ENCODE measurements around the gene EIF2S1. TPM values are rescaled to one million over a fixed set of nuclear protein-coding genes. Genes with fewer than 3 reads are reported as not detected.
A peak's percentile ranks its signal among the peaks of the same experiment; 100 is the strongest.
"Not testable (repeated sequence)": the region's sequence is repeated elsewhere in the genome, so short reads cannot be mapped to it uniquely, and the experiment has no call there.

EIF2S1 gene
- polyA plus RNA-seq (ENCODE audit: insufficient read length) = 103 TPM
- long read RNA-seq, donor 1, full-length matches to known transcripts = 27 of 27 reads
- long read RNA-seq, donor 1, partial matches to known transcripts = 0 of 27 reads
- long read RNA-seq, donor 1, other reads (novel, unspliced or antisense) = 0 of 27 reads
- long read RNA-seq, donor 2, full-length matches to known transcripts = 23 of 23 reads
- long read RNA-seq, donor 2, partial matches to known transcripts = 0 of 23 reads
- long read RNA-seq, donor 2, other reads (novel, unspliced or antisense) = 0 of 23 reads
- long read RNA-seq, donor 3, full-length matches to known transcripts = 16 of 16 reads
- long read RNA-seq, donor 3, partial matches to known transcripts = 0 of 16 reads
- long read RNA-seq, donor 3, other reads (novel, unspliced or antisense) = 0 of 16 reads
- long read RNA-seq, donor 4, full-length matches to known transcripts = 2 of 2 reads
- long read RNA-seq, donor 4, partial matches to known transcripts = 0 of 2 reads
- long read RNA-seq, donor 4, other reads (novel, unspliced or antisense) = 0 of 2 reads
- long read RNA-seq, donor 5, full-length matches to known transcripts = 46 of 85 reads
- long read RNA-seq, donor 5, partial matches to known transcripts = 39 of 85 reads
- long read RNA-seq, donor 5, other reads (novel, unspliced or antisense) = 0 of 85 reads
- long read RNA-seq, donor 6, full-length matches to known transcripts = 25 of 48 reads
- long read RNA-seq, donor 6, partial matches to known transcripts = 23 of 48 reads
- long read RNA-seq, donor 6, other reads (novel, unspliced or antisense) = 0 of 48 reads
- long read RNA-seq, donor 7, full-length matches to known transcripts = 33 of 33 reads
- long read RNA-seq, donor 7, partial matches to known transcripts = 0 of 33 reads
- long read RNA-seq, donor 7, other reads (novel, unspliced or antisense) = 0 of 33 reads
- long read RNA-seq, donor 8, full-length matches to known transcripts = 18 of 18 reads
- long read RNA-seq, donor 8, partial matches to known transcripts = 0 of 18 reads
- long read RNA-seq, donor 8, other reads (novel, unspliced or antisense) = 0 of 18 reads

GRCh38 chr14:67359775-67360469 lies at the start of gene EIF2S1, which contains the start of gene ATP6V1D:
EIF2S1 (plus strand) TSS chr14:67360328; CDS start chr14:67364768, 4,440 bp downstream.
ATP6V1D (minus strand) TSS chr14:67359804; CDS start chr14:67359698, 106 bp downstream.
- DNase-seq = peak; percentile 98

DNA sequence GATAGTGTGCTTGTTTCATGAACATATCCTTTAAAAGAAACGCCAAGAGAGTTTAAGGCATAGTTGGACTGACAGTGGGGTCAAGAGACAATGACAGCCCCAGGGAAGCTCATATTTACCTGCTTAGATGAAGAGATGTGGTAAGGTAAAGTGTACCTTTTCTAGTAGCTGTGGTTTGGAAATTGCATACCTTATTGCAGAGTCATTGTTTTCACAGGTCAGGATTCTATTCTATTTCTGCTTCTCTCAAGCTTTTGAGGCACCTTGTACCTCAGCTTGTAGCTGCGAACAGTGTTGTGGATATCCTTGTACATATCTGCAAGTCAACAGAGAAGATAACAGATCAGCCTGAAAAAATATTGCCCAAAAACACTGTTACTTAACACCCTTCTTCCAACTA lies 48.3 kb upstream of the EIF2S1 start:
- no peak for DNase-seq

- DNase-seq = no peak
Measured at GRCh38 chr14:67313153-67313552, 47.0 kb upstream of the EIF2S1 start.

DNA sequence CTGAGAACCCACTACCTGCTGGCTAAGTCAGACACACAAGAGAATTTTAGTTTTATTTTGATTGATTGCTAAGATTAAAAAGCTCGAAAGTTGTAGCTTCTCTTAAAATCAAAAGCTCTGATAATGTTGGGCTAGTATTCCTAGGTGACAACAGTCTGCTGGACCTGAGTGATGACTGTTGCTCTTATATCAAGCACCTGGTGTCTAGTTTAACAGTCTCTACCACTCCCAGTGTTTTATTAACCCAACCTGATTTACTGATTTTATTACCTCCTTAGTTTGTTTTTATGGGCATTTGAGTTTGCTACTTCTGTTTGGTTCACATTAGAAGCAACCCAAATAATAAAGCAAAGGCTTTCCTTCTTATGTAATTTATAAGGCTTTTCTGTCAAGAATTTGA lies 42.3 kb upstream of the EIF2S1 start:
- no peak for DNase-seq

DNA sequence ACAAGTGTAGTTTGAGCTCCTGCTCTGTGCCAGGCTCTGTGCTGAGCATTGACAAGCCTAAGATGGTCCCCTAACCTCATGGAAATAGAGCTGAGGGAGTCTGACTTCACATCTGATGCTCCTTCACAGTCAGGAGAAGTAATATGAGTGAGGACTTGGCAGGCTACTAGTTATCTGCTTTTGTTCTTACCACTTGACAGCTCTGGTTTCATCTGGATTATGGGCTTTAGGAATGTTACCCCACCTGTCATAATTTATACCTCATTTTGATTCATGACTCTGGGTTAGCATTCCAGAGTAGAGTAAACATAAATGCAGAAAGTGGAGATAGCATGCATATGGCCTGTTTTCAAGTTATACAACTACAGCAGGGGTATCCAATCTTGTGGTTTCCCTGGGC lies 41.0 kb upstream of the EIF2S1 start:
- no peak for DNase-seq

DNA sequence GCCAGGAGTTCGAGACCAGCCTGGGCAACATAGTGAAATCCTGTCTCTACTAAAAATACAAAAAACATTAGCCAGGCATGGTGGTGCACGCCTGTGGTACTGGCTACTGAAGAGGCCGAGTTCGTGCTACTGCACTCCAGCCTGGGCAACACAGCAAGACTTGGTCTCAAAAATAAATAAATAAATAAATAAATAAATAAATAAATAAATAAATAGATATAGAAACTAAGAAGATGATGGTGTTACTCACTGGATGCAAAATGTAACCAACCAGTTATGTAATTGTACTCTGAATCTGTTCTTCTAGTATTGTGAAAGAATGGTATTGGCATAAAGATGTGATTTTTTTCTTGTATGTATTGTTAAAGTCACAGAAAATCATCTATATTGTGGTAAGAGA lies 30.5 kb upstream of the EIF2S1 start:
- DNase-seq = not testable (repeated sequence)

- DNase-seq = no peak
Measured at GRCh38 chr14:67331368-67332125, 28.6 kb upstream of the EIF2S1 start.

DNA sequence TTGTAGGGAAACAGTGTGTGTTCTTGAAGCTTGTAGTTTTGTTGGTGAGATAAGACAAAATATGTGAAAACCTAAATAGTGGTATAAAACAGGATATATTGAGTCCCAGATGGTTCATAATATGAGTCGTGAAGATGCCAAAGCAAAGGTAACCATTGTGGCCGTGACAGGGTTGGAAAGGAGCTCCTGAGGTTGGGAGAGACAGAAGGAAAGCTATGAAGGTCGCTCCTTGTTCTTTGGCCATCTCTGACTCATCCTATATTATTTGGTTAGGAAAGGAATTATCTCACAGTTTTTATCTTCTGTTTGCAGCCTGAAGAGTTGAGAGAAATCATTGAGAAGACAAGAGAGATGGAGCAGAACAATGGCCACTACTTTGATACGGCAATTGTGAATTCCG lies 27.7 kb upstream of the EIF2S1 start:
- no peak for DNase-seq

GRCh38 chr14:67335781-67336180 lies 24.3 kb upstream of the EIF2S1 start:
- no peak for DNase-seq

DNA sequence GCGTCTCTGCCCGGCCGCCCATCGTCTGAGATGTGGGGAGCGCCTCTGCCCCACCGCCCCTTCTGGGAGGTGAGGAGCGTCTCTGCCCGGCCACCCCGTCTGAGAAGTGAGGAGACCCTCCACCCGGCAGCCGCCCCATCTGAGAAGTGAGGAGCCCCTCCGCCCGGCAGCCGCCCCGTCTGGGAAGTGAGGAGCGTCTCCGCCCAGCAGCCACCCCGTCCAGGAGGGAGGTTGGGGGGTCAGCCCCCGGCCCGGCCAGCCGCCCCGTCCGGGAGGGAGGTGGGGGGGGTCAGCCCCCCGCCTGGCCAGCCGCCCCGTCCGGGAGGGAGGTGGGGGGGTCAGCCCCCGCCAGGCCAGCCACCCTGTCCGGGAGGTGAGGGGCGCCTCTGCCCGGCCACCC lies 18.9 kb upstream of the EIF2S1 start:
- DNase-seq = not testable (repeated sequence)

- no peak for DNase-seq
Measured at GRCh38 chr14:67343601-67344230, 16.4 kb upstream of the EIF2S1 start.

DNA sequence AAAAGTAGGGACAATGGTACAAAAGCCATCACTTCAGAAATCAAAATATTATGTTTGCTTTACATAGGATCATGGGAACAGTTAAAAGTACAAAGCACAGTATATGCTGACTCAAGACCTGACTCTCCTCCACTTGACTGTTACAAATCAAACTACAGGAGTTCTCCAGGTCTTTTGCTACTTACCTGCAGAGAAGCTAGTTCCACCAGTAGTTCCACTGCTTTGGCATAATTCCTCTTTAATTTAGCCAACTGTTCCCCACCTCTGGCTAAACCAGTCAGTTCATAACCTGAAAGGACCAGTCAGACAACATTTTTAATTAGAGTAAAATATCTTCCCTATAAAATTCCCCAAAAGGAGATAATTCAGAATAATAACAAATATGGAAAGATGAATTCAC lies 14.5 kb upstream of the EIF2S1 start:
- no peak for DNase-seq

GRCh38 chr14:67352055-67352454 lies 8.1 kb upstream of the EIF2S1 start:
- no peak for DNase-seq

- DNase-seq = no peak
Measured at GRCh38 chr14:67357186-67357968, 2.8 kb upstream of the EIF2S1 start.

DNA sequence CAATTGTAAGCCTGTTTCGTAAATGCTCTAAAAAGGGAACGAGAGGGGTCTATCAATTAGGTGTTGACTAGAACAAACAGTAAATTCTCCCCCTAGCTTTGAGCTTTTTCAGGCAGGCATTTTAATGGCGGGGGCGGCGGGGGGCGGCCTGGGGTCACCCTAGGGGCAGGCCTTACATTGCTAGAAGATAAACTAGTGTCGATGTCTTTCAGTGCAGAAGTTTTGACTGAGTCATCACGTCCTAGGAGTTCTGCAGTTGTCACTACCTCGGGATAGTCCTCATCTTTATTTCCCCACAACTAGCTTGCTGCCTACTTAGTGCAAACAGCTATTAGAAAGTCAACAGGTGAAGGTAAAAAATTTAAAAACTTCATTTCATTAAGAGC lies 2.2 kb upstream of the EIF2S1 start:
- DNase-seq = no peak

GRCh38 chr14:67358924-67359774 lies 979 bp upstream of the EIF2S1 start:
- peak; percentile 3 for DNase-seq

GRCh38 chr14:67360470-67361206 lies 510 bp downstream of the EIF2S1 start:
- DNase-seq = no peak

DNA sequence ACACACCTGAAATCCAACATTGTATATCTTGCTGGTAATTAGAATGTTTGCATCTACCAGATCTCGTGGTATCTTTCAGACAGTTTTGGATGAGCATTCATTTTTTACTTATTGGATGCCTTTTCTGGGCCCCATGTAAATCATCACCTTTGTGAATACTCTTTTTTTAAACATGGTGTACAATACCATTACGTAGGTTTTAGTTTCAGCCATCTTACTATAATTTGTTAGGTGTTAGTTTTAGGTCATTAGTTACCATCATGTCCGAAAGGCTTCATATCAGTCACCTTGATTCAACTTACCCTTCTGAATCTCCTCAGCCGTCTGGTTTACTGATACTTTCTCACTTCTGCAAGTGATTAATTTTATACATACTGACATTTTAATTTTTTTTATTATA lies 5.3 kb downstream of the EIF2S1 start:
- DNase-seq = no peak

Measured in left kidney (tissue), 8 donors.